Astrocyte (in vitro differentiated cells and primary cell): ENCODE results near the gene SEPTIN12. TPM values are rescaled to one million over a fixed set of nuclear protein-coding genes. Genes with fewer than 3 reads are reported as not detected.

Experiments used
- DNase-seq: peaks from one replicate; pipeline ENCODE4 v3.0.0-alpha.2; 2010; ENCODE audit warnings: low read depth
- FAIRE-seq: peaks from 2 replicates; lab custom pipeline; 2011; peaks lifted over from hg19 to GRCh38; lab: Jason Lieb, UNC
- H2AFZ ChIP-seq: 2 replicates; pipeline ENCODE4 v1.6.0; 2012; ENCODE audit warnings: low read depth, low read length, inconsistent platforms
- H3K27ac ChIP-seq: 2 replicates; pipeline ENCODE4 v1.5.1; 2011; ENCODE audit warnings: low read depth, low read length, inconsistent platforms
- H3K27me3 ChIP-seq: 2 replicates; pipeline ENCODE4 v1.6.0; 2011; ENCODE audit warnings: low read length, inconsistent platforms; ENCODE audit not compliant: insufficient read depth
- H3K36me3 ChIP-seq: 2 replicates; pipeline ENCODE4 v1.5.1; 2011; ENCODE audit warnings: low read length, inconsistent platforms; ENCODE audit not compliant: insufficient read depth
- H3K4me1 ChIP-seq: 2 replicates; pipeline ENCODE4 v1.5.1; 2011; ENCODE audit warnings: low read length, inconsistent platforms; ENCODE audit not compliant: insufficient read depth
- H3K4me2 ChIP-seq: 2 replicates; pipeline ENCODE4 v1.6.0; 2012; ENCODE audit warnings: low read length, inconsistent platforms
- H3K4me3 ChIP-seq: 2 replicates; pipeline ENCODE4 v1.5.1; 2011; ENCODE audit warnings: low read depth, mild to moderate bottlenecking, low read length, inconsistent platforms; ENCODE audit not compliant: insufficient read depth
- H3K79me2 ChIP-seq: 2 replicates; pipeline ENCODE4 v1.6.0; 2012; ENCODE audit warnings: mild to moderate bottlenecking, low read length, inconsistent platforms; ENCODE audit not compliant: insufficient read depth
- H3K9ac ChIP-seq: 2 replicates; pipeline ENCODE4 v1.6.0; 2012; ENCODE audit warnings: mild to moderate bottlenecking, low read length, inconsistent platforms
- H3K9me3 ChIP-seq: 2 replicates; pipeline ENCODE4 v1.5.1; 2012; ENCODE audit warnings: low read depth, mild to moderate bottlenecking, low read length, inconsistent platforms; ENCODE audit not compliant: insufficient read depth
- H4K20me1 ChIP-seq: 2 replicates; pipeline ENCODE4 v1.6.0; 2012; ENCODE audit warnings: low read length, inconsistent platforms; ENCODE audit not compliant: insufficient read depth
- H3K27ac Mint-ChIP-seq: one replicate; pipeline ENCODE4 v1.8.0; 2021; ENCODE audit warnings: mild to moderate bottlenecking, mixed read lengths; ENCODE audit not compliant: unreplicated experiment
- H3K27me3 Mint-ChIP-seq: one replicate; pipeline ENCODE4 v1.8.0; 2021; ENCODE audit warnings: low read depth, mixed read lengths; ENCODE audit not compliant: unreplicated experiment
- H3K36me3 Mint-ChIP-seq: one replicate; pipeline ENCODE4 v1.8.0; 2021; ENCODE audit warnings: low read depth, mixed read lengths; ENCODE audit not compliant: unreplicated experiment
- H3K4me1 Mint-ChIP-seq: one replicate; pipeline ENCODE4 v1.8.0; 2021; ENCODE audit warnings: low read depth, mixed read lengths; ENCODE audit not compliant: unreplicated experiment
- H3K4me3 Mint-ChIP-seq: one replicate; pipeline ENCODE4 v1.8.0; 2021; ENCODE audit warnings: mild to moderate bottlenecking, moderate library complexity, mixed read lengths; ENCODE audit not compliant: unreplicated experiment
- H3K9me3 Mint-ChIP-seq: one replicate; pipeline ENCODE4 v1.8.0; 2021; ENCODE audit warnings: mild to moderate bottlenecking, mixed read lengths; ENCODE audit not compliant: unreplicated experiment
- CTCF ChIP-seq: IDR thresholded peaks from 2 replicates; pipeline ENCODE4 v1.5.1; 2011; ENCODE audit warnings: low read depth, mild to moderate bottlenecking, inconsistent platforms, low read length, moderate library complexity; ENCODE audit not compliant: insufficient read depth
- EZH2 ChIP-seq: IDR thresholded peaks from 2 replicates; pipeline ENCODE4 v1.6.1; 2012; ENCODE audit warnings: mild to moderate bottlenecking, low read length, inconsistent platforms; ENCODE audit not compliant: insufficient read depth
- total RNA-seq: library from RNA; stranded (reverse); gene quantifications from 2 replicates; pipeline ENCODE4 v1.2.1, GENCODE V29; 2021

SEPTIN12 gene
- total RNA-seq, 1 donor from 2014 or later = 5.9 TPM

DNA sequence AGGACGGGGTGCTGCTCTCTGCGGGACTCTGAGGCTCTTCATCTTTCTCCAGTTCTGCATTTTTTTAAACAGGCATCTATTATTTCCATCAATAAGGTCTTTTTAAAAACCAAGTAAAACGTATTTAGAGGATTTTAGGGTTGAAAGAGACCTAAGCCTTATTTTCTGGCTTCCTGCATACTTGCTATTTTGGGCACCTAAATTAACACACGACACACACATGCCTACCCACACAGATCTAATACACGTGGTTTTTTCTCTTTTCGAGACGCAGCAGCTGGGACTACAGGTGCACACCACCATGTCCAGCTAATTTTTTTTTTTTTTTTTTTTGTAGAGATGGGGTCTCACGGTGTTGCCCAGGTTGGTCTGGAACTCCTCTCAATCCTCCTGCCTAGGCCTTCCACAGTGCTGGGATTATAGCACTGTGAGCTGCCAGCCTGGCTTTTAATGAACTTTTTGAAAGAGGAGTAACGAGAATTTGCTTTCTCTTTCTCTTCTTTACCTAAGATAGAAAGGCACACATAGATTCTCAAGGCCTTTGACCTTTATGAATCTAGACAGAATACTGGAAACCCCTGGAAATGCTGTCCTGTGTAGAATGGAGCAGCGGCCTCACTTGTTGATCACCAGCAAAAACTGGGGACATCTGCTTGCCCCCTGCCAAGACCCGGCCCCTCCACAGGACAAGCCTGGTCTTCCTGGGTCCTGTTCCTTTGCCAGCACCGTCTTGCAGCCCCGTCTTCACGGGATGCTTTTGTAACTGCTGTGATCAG, 40.1 kb downstream of the SEPTIN12 start:
- no peaks in the 10 kb centered on the region for H4K20me1 ChIP-seq
- H3K4me2 ChIP-seq = no peak overlapping the region
- H3K9ac ChIP-seq = no peak overlapping the region
- Mint-ChIP-seq H3K27me3 (no peaks in the 10 kb centered on the region), H3K27ac (no peak overlapping the region), H3K9me3 (no peaks in the 10 kb centered on the region), H3K4me1 (no peaks in the 10 kb centered on the region), H3K36me3 (peaks cover 2% of the 10 kb centered on the region), H3K4me3 (no peak overlapping the region)
- H3K27ac ChIP-seq = no peak overlapping the region
- no peaks in the 10 kb centered on the region for H3K9me3 ChIP-seq
- FAIRE-seq = no peak
- no peak overlapping the region for H3K4me3 ChIP-seq
- TF ChIP-seq CTCF (no peak), EZH2 (no peak)
- H3K4me1 ChIP-seq = no peaks in the 10 kb centered on the region
- peaks cover 9% of the 10 kb centered on the region for H3K36me3 ChIP-seq
- H3K79me2 ChIP-seq = no peaks in the 10 kb centered on the region
- no peak for DNase-seq
- no peak overlapping the region for H2AFZ ChIP-seq
- no peaks in the 10 kb centered on the region for H3K27me3 ChIP-seq

GRCh38 chr16:4746991-4747574, 41.1 kb downstream of the SEPTIN12 start:
- Mint-ChIP-seq H3K36me3 (peaks cover 2% of the 10 kb centered on the region), H3K9me3 (no peaks in the 10 kb centered on the region), H3K4me1 (no peaks in the 10 kb centered on the region), H3K4me3 (no peak overlapping the region), H3K27ac (no peak overlapping the region), H3K27me3 (no peaks in the 10 kb centered on the region)
- Histone ChIP-seq H3K27me3 (no peaks in the 10 kb centered on the region), H3K27ac (no peak overlapping the region), H3K4me1 (no peaks in the 10 kb centered on the region), H2AFZ (no peak overlapping the region), H3K79me2 (no peaks in the 10 kb centered on the region), H3K4me2 (no peak overlapping the region), H3K9me3 (no peaks in the 10 kb centered on the region), H3K4me3 (no peak overlapping the region), H4K20me1 (no peaks in the 10 kb centered on the region), H3K9ac (no peak overlapping the region), H3K36me3 (peaks cover 6% of the 10 kb centered on the region)
- no peak for FAIRE-seq
- TF ChIP-seq CTCF (no peak), EZH2 (no peak)
- no peak for DNase-seq

DNA sequence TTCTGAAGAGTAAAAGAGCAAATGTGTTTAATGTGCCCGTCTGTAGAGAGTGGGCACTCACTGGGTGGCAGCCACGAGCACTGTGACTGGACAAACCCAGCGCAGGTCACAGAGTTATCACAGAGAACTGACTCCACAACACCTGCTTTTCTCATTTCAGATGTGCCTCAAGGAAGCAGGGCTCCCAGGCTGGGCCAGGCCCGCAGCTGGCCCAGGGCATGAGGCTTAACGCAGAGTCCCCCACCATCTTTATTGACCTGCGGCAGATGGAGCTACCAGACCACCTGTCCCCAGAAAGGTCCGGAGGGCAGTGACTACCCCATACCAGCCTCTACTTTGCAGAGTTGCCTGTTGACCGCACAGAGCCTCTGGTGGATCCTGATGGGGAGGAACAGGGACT, 41.9 kb downstream of the SEPTIN12 start:
- DNase-seq = no peak
- H3K4me2 ChIP-seq = no peak overlapping the region
- H3K9me3 ChIP-seq = no peaks in the 10 kb centered on the region
- no peaks in the 10 kb centered on the region for H3K4me1 ChIP-seq
- no peak for TF ChIP-seq EZH2
- peaks cover 3% of the 10 kb centered on the region for H3K36me3 ChIP-seq
- no peak overlapping the region for H3K9ac ChIP-seq
- no peaks in the 10 kb centered on the region for H4K20me1 ChIP-seq
- H3K27me3 ChIP-seq = no peaks in the 10 kb centered on the region
- H2AFZ ChIP-seq = no peak overlapping the region
- H3K27ac ChIP-seq = no peak overlapping the region
- no peak overlapping the region for H3K4me3 Mint-ChIP-seq
- no peaks in the 10 kb centered on the region for H3K79me2 ChIP-seq
- no peaks in the 10 kb centered on the region for H3K27me3 Mint-ChIP-seq
- no peak overlapping the region for H3K27ac Mint-ChIP-seq
- no peak for FAIRE-seq
- H3K9me3 Mint-ChIP-seq = no peaks in the 10 kb centered on the region
- H3K36me3 Mint-ChIP-seq = peaks cover 2% of the 10 kb centered on the region
- H3K4me1 Mint-ChIP-seq = no peaks in the 10 kb centered on the region
- no peak overlapping the region for H3K4me3 ChIP-seq
